ENCODE measurements around the gene CPA1.

CPA1 gene

DNA sequence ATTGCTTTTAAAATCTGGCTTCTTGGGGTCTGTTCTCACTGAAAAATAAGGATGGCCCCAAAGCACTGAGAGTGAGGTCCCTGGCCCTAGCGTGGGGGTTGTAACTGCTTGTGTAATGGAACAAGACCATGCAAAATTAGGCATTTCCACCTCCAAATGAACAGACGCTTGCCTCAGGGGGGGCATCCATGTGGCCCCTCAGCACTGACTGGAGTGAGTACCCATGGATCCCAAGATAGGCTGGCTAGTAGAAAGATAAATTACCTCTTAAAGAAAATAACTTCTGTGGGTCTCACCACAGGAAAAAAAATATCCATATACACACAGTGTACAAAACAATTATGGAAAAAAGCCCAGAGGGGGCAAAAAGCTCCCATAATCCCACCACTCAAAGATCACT is 15.2 kb upstream of the CPA1 start:
- Histone ChIP-seq H3K4me1 (no peaks in the 10 kb centered on the region), H3K36me3 (no peaks in the 10 kb centered on the region), H3K9ac (no peak overlapping the region), H3K9me3 (peaks cover 10% of the 10 kb centered on the region), H3K4me2 (no peak overlapping the region), H3K27me3 (no peaks in the 10 kb centered on the region), H3K27ac (no peak overlapping the region), H4K20me1 (no peaks in the 10 kb centered on the region), H3K4me3 (no peak overlapping the region)
- no peak for TF ChIP-seq Cebpa-rat (IDR thresholded peaks at IDR 0.05)

DNA sequence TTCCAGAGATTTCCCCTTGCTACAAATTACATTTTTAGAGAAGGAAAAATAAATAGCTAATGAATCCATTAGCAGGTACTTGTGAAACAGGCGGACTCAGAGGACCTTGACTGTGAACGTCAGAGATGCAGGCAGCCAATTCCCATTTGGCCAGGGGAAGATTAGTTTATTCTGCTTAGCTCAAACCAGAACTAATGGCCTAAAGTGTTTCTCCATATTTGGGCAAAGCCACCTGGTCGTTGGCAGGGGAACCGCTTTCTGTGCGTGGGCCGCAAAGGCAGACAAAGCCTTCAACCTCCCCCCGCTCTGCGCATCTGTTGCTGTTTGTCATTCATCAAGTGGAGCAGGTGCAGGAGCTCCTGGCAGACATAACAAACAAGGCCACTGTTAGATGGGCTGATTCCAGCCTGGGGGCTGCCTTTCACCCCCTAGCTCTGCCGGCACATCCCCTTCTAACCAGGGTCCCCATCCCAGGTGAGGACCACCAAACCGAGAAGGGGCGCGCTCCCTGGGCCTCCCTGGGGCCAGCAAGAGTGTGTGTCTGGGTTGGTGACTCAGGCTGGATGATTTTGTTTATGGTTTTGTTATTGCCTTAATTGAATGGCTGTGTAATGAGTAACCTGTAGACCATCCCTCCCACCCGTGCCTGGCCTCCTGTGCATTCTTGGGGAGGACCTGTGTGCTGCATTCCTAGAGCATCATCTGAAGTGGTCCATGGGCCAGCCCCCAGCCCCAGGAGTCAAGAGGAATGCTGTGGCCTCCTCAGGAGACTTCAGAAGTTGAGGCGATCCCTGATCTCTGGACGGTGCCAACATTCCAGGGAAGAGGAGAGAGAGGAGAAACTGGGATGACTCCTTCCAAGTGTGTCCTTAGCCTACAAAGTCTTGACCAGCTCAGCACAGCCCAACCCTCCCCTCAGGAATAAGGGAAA is 14.5 kb upstream of the CPA1 start:
- Histone ChIP-seq H3K4me1 (no peaks in the 10 kb centered on the region), H4K20me1 (no peaks in the 10 kb centered on the region), H3K9ac (no peak overlapping the region), H3K27me3 (no peaks in the 10 kb centered on the region), H3K36me3 (no peaks in the 10 kb centered on the region), H3K27ac (no peak overlapping the region), H3K9me3 (0 out of 2 replicates have a peak, but pooled peaks cover 4% of the 10 kb centered on the region), H3K4me3 (no peak overlapping the region), H3K4me2 (no peak overlapping the region)
- no peak for TF ChIP-seq Cebpa-rat (IDR thresholded peaks at IDR 0.05)

DNA sequence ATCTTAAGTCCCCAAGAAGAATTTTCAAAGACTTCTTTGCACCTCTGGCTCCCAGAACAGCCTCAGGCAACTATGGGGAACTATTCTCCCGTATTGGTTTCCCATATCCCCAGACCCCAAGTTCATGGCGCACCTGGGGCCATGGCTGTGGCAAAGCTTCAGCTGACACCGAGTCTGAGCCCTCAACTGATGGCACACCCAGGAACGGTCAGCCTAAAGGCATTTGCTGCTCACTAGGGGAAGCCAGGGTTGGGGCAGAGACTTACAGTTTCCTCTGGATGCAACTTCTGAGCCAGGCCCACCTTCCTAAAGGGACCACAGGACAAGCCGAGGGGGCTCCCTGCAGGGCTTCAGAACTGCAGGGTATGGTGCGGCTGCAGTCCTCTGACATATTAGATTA is 13.7 kb upstream of the CPA1 start:
- no peak overlapping the region for H3K27ac ChIP-seq

DNA sequence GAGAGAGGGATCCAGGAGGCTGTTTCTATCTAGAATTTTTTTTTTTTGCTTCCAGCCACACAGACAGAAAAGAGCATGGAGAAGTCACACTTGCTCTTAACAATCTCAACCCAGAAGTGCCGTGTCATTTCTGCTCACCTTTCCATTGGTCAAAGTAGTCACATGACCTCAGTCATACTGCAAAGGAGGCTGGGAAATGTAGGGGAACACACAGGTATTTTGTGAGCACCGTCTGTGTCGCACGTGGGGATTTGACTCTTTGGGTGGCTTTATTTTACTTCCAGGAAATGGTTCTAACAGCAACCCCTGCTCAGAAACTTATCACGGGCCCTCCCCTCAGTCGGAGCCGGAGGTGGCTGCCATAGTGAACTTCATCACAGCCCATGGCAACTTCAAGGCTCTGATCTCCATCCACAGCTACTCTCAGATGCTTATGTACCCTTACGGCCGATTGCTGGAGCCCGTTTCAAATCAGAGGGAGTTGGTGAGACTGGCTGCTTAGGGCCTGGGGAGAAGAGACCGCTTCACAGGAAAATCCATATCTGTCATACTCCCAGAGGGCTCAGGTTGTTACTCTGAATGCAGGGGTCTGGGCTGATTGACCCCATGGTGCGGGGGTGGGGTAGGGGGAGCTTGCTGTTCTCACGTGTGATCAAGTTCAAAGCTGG is 13.1 kb upstream of the CPA1 start:
- Histone ChIP-seq H3K4me3 (no peak overlapping the region), H3K27ac (no peak overlapping the region), H4K20me1 (no peaks in the 10 kb centered on the region), H3K27me3 (no peaks in the 10 kb centered on the region), H3K4me1 (no peaks in the 10 kb centered on the region), H3K9ac (no peak overlapping the region), H3K4me2 (no peak overlapping the region), H3K36me3 (no peaks in the 10 kb centered on the region), H3K9me3 (no peaks in the 10 kb centered on the region)
- TF ChIP-seq Cebpa-rat (IDR thresholded peaks at IDR 0.05), result no peak

More for the DNA sequence above, 13.7 kb upstream of the CPA1 start:
- Histone ChIP-seq H3K36me3 (no peaks in the 10 kb centered on the region), H3K9me3 (no peaks in the 10 kb centered on the region), H3K4me2 (no peak overlapping the region), H4K20me1 (no peaks in the 10 kb centered on the region), H3K4me1 (no peaks in the 10 kb centered on the region), H3K9ac (no peak overlapping the region), H3K27me3 (no peaks in the 10 kb centered on the region), H3K4me3 (no peak overlapping the region)
- no peak for TF ChIP-seq Cebpa-rat (IDR thresholded peaks at IDR 0.05)

DNA sequence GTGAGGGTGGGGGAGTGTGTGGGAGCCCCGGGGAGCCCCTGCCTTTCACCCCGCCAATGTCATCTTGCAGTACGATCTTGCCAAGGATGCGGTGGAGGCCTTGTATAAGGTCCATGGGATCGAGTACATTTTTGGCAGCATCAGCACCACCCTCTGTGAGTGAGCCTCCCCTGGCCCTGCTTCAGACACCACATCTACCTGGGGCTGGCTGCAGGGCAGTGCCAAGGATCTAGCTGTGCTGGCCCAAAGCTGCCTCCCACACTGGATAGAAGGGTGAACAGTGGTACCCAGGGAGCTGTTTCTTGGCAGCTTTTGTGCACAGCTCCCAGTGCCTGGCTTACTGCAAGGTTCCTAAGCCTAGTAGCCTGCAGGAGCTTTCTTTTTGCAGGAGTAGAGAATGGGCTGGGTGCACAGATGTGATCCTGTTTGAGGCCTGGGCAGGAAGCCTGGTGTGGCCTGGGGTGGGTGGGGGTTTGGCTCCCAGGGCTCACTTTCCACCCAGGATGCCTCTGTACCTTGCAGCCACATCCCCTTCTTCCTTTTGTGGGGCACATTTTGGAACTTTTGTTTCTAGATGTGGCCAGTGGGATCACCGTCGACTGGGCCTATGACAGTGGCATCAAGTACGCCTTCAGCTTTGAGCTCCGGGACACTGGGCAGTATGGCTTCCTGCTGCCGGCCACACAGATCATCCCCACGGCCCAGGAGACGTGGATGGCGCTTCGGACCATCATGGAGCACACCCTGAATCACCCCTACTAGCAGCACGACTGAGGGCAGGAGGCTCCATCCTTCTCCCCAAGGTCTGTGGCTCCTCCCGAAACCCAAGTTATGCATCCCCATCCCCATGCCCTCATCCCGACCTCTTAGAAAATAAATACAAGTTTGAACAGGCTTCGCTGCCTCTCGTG is 12.2 kb upstream of the CPA1 start:
- no peak overlapping the region for H3K4me2 ChIP-seq
- H3K4me1 ChIP-seq, result no peaks in the 10 kb centered on the region
- no peaks in the 10 kb centered on the region for H4K20me1 ChIP-seq
- H3K36me3 ChIP-seq, result no peaks in the 10 kb centered on the region
- H3K27me3 ChIP-seq, result no peaks in the 10 kb centered on the region
- H3K9ac ChIP-seq, result no peak overlapping the region
- H3K27ac ChIP-seq, result no peak overlapping the region
- H3K9me3 ChIP-seq, result no peaks in the 10 kb centered on the region
- TF ChIP-seq Cebpa-rat (IDR thresholded peaks at IDR 0.05), result no peak
- H3K4me3 ChIP-seq, result no peak overlapping the region

DNA sequence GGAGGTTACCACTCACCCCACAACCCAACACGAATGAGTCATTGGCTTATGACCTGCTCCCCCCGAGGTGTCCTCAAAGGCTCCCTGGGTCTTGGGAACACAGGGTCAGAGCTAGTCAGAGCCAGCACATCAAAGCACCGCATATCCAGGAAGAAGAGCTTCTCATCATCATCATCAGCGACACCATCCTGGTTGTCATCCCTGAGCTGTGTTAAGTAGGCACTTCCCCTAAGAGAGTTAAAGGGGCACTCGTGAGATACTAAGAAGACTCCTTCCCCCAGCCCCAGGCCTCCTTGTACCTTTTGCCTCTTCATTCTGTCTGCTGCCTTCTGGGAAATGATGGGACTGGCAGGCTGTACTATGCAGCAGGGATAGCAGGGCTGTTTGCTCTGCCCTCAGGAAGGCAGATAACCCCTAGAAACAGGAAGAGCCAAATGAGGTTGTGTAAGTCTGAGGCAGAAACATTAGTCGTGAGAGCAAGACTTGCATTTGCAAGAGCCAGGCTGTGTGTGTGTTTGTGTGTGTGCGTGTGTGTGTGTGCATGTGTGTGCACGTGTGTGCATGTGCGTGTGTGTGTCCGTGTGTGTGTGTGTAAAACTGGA is 11.1 kb upstream of the CPA1 start:
- H3K4me3 ChIP-seq, result no peak overlapping the region
- no peak overlapping the region for H3K9ac ChIP-seq
- no peaks in the 10 kb centered on the region for H3K36me3 ChIP-seq
- H3K27ac ChIP-seq, result no peak overlapping the region
- no peaks in the 10 kb centered on the region for H3K27me3 ChIP-seq
- H3K4me2 ChIP-seq, result no peak overlapping the region
- no peaks in the 10 kb centered on the region for H3K9me3 ChIP-seq
- no peaks in the 10 kb centered on the region for H3K4me1 ChIP-seq
- no peak for TF ChIP-seq Cebpa-rat (IDR thresholded peaks at IDR 0.05)
- no peaks in the 10 kb centered on the region for H4K20me1 ChIP-seq

DNA sequence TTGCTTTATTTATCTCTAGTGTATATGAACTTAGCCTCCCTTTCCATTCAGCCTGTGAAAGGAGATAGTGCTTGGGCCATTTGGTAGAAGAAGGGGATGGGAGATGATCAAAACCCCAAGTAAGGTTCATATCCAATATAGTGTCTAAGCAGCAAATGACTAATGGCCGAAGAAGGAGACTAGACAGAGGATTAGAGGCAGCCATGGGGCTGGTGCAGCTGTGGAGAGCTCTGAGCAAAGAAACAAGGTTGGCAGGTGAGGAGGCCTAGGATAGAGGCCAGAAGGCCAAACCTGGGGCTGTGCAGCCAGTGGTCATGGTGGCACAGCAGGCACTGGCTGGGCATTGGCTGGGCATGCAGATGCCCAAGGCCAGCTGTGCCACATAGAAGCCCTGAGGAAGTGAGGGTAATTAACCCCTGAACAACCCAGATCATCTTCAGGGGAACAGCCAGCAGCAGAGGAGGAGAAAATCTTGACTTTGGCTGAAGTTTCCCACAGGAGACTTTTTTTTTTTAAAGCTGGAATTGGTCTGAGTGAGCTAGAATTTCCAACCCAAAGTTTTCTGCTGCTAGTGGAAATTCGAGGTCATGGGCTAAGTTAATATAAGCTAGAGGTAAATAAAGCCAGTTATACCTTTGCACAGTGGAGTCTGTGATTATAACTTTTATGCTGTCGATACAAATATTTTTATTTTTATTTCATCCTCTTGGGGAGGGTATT is 10.3 kb upstream of the CPA1 start:
- Histone ChIP-seq H3K9me3 (no peaks in the 10 kb centered on the region), H3K4me1 (no peaks in the 10 kb centered on the region), H3K4me2 (no peak overlapping the region), H3K4me3 (no peak overlapping the region), H3K27me3 (no peaks in the 10 kb centered on the region), H3K9ac (no peak overlapping the region), H4K20me1 (no peaks in the 10 kb centered on the region), H3K27ac (no peak overlapping the region), H3K36me3 (no peaks in the 10 kb centered on the region)
- no peak for TF ChIP-seq Cebpa-rat (IDR thresholded peaks at IDR 0.05)

DNA sequence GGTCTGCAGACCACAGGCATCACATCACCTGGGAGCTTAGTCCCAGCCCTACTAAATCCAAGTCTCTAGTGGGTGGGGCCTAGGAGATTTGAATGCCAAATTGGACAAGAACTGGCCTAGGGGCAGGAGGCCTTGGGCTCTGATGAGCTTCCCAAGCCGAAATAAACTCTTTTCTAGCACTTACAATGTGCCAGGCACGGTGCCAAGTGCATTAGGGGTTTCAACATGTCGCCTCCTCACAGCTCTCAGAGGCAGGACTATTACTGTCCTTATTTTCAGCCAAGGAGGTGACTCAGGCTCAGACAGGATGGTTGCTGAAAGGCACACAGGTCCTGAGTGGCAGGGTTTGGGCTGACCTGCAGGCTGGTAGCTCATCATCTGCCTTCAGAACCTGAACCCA is 9.2 kb upstream of the CPA1 start:
- Histone ChIP-seq H4K20me1 (no peaks in the 10 kb centered on the region), H3K36me3 (no peaks in the 10 kb centered on the region), H3K9ac (no peak overlapping the region), H3K4me1 (no peaks in the 10 kb centered on the region), H3K4me2 (no peak overlapping the region), H3K27ac (no peak overlapping the region), H3K4me3 (no peak overlapping the region), H3K9me3 (peaks cover 8% of the 10 kb centered on the region), H3K27me3 (no peaks in the 10 kb centered on the region)
- no peak for TF ChIP-seq Cebpa-rat (IDR thresholded peaks at IDR 0.05)

Data from BLaER1 (cell line).